ENCODE results near the gene BPI.
"Not testable (repeated sequence)": the region's sequence is repeated elsewhere in the genome, so short reads cannot be mapped to it uniquely, and the experiment has no call there.

BPI gene

GRCh38 chr20:38275815-38276550, 28.0 kb upstream of the BPI start:
- POLR2A ChIA-PET, result interaction anchor here (0.7 kb wide), 1 partner anchor 782 kb away, joined by 3 read pairs; no protein-coding TSS in a partner anchor
- DNase-seq (ENCODE audit: extremely low spot score), result no peak
- no peak for TF ChIP-seq CTCF (IDR thresholded peaks at IDR 0.05; ENCODE audit: control extremely low read depth, extremely low read depth, low read depth, missing control alignments)
- CTCF ChIA-PET, result interaction anchor here (1.1 to 1.4 kb wide), 3 partner anchors 11 to 159 kb away, joined by 3 read pairs; partner anchors contain the start of genes BPI and SNHG17

GRCh38 chr20:38277285-38277684, 26.7 kb upstream of the BPI start:
- no peak for DNase-seq (ENCODE audit: extremely low spot score)
- TF ChIP-seq CTCF (IDR thresholded peaks at IDR 0.05; ENCODE audit: control extremely low read depth, extremely low read depth, low read depth, missing control alignments), result no peak
- ChIA-PET CTCF (interaction anchor here (1.1 to 1.4 kb wide), 2 partner anchors 12 to 27 kb away, joined by 3 read pairs; partner anchors contain the start of gene BPI), POLR2A (no interaction called here)

GRCh38 chr20:38277691-38278090, 26.3 kb upstream of the BPI start:
- no peak for DNase-seq (ENCODE audit: extremely low spot score)
- ChIA-PET POLR2A (no interaction called here), CTCF (no interaction called here)
- TF ChIP-seq CTCF (IDR thresholded peaks at IDR 0.05; ENCODE audit: control extremely low read depth, extremely low read depth, low read depth, missing control alignments), result no peak

GRCh38 chr20:38278131-38278530, 25.8 kb upstream of the BPI start:
- CTCF ChIA-PET, result no interaction called here
- TF ChIP-seq CTCF (IDR thresholded peaks at IDR 0.05; ENCODE audit: control extremely low read depth, extremely low read depth, low read depth, missing control alignments), result no peak
- no peak for DNase-seq (ENCODE audit: extremely low spot score)
- POLR2A ChIA-PET, result no interaction called here

GRCh38 chr20:38278763-38279162, 25.2 kb upstream of the BPI start:
- DNase-seq (ENCODE audit: extremely low spot score), result no peak
- POLR2A ChIA-PET, result no interaction called here
- no peak for TF ChIP-seq CTCF (IDR thresholded peaks at IDR 0.05; ENCODE audit: control extremely low read depth, extremely low read depth, low read depth, missing control alignments)
- CTCF ChIA-PET, result no interaction called here

GRCh38 chr20:38281176-38281915, 22.6 kb upstream of the BPI start:
- POLR2A ChIA-PET; DNase-seq (ENCODE audit: extremely low spot score); CTCF ChIA-PET: not testable (repeated sequence)

- ChIA-PET CTCF (no interaction called here), POLR2A (no interaction called here)
- TF ChIP-seq CTCF (IDR thresholded peaks at IDR 0.05; ENCODE audit: control extremely low read depth, extremely low read depth, low read depth, missing control alignments), result no peak
- DNase-seq (ENCODE audit: extremely low spot score), result no peak
Observed at GRCh38 chr20:38283236-38283635, 20.7 kb upstream of the BPI start.

- POLR2A ChIA-PET; CTCF ChIA-PET; DNase-seq (ENCODE audit: extremely low spot score): not testable (repeated sequence)
Observed at GRCh38 chr20:38284066-38284650, 19.8 kb upstream of the BPI start.
